GM06990 (cell line): ENCODE data around the gene HOXB3.
A peak's percentile ranks its signal among the peaks of the same experiment; 100 is the strongest.

Source experiments
- DNase-seq: peaks from one replicate; pipeline ENCODE4 v3.0.0-alpha.2; 2011; ENCODE audit not compliant: insufficient read length; ENCODE audit errors: extremely low read depth
- H3K27me3 ChIP-seq: replicated peaks from 2 replicates; pipeline ENCODE4 v1.6.0; 2011; ENCODE audit warnings: low read length; ENCODE audit not compliant: control insufficient read depth, insufficient read depth
- H3K36me3 ChIP-seq: 2 replicates; pipeline ENCODE4 v1.5.1; 2011; ENCODE audit warnings: low read length; ENCODE audit not compliant: control insufficient read depth, insufficient read depth
- H3K4me3 ChIP-seq: replicated peaks from 2 replicates; pipeline ENCODE4 v1.5.1; 2011; ENCODE audit warnings: low read depth, mild to moderate bottlenecking, control low read depth, low read length
- TF ChIP-seq, protein P1 (sequence below): IDR thresholded peaks from 2 replicates; pipeline ENCODE4 v1.5.1; 2011; ENCODE audit warnings: low read length, control low read depth, mild to moderate bottlenecking, inconsistent platforms; ENCODE audit not compliant: insufficient read depth, poor library complexity, severe bottlenecking

HOXB3 gene

DNA sequence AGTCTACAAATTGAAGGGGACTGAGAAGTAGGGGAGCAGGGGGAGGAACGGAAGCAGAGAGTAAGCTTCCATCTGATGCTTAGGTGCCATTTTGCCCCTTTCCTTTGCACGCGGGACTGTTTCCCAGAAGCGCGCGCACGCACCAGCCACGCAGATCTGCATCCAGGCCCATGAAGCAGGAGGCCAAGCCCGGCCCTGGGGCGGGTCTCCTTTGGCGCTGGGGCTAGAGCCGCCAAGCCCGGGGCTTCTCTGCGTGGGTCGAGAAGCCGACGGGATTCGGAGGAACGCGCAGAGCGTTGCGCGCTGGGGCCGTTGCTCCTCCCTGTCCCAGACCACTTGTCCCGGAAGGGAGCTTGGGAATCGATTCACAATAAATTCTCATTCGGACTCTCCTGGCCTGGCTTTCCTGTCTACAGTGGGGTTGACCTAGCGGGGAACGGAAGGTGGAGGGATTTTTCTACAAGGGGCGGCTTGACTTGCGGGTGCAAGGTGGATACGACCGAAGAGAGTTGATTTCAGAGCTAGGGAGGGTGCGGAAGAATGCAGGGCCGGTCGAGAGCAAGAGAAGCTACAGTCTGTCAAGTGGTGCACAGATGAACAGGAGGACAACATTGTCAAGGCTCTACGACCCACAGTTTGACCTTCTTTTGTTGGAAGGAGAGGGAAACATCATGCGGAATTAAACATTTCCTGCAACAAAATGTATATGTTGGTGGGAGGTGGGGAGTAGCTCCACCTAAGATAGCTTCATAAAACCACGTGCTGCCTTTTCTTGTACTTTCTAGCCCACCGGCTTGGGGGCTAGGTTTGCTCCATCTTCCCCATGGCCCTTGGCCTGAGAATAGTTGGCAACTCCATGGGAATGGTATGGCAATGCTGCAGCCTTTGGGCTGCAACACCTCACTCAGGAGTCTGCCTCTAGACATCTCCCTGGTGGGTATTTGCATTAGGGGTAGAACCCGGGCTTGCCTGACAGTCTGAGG lies 31.7 kb upstream of the HOXB3 start:
- Histone ChIP-seq H3K4me3 (no peak overlapping the region), H3K27me3 (peaks cover 9% of the 10 kb centered on the region), H3K36me3 (no peaks in the 10 kb centered on the region)
- TF ChIP-seq, protein P1, sequence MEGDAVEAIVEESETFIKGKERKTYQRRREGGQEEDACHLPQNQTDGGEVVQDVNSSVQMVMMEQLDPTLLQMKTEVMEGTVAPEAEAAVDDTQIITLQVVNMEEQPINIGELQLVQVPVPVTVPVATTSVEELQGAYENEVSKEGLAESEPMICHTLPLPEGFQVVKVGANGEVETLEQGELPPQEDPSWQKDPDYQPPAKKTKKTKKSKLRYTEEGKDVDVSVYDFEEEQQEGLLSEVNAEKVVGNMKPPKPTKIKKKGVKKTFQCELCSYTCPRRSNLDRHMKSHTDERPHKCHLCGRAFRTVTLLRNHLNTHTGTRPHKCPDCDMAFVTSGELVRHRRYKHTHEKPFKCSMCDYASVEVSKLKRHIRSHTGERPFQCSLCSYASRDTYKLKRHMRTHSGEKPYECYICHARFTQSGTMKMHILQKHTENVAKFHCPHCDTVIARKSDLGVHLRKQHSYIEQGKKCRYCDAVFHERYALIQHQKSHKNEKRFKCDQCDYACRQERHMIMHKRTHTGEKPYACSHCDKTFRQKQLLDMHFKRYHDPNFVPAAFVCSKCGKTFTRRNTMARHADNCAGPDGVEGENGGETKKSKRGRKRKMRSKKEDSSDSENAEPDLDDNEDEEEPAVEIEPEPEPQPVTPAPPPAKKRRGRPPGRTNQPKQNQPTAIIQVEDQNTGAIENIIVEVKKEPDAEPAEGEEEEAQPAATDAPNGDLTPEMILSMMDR: no peak
- DNase-seq: no peak

DNA sequence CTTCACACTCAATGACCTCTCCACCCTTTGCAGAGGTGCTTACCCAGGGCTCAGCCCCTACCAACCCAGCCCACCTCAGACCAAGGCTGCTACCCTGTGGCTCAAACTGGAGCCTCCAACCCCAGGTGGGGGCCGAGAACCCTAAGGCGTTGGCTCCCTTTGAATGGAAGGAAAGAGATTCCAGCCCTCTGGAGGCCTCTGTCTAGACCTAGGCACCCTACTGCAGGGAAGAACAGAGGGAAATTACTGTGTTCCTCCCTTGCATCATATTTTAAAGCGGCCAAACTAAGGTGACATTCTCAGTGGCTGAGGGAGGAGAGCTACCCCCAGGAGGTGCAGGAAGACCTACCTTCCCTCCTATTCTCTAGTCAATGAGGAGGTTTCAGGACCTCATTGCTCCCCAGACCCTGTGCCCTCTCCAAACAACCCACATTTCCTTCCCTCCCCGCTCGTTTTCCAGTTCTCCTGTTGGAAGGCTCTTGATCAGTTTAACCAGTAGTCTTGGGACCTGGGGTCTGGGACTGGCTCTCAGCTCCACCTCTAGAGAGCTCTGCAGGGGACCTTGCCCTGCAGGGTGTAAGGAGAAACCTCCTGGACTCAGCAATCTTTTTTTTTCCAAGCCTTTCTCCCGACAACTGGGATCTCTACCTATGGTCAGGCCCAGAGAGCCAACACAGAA lies 30.6 kb upstream of the HOXB3 start:
- TF ChIP-seq, protein P1: no peak
- Histone ChIP-seq H3K27me3 (peaks cover 12% of the 10 kb centered on the region), H3K4me3 (no peak overlapping the region), H3K36me3 (no peaks in the 10 kb centered on the region)
- DNase-seq: no peak

DNA sequence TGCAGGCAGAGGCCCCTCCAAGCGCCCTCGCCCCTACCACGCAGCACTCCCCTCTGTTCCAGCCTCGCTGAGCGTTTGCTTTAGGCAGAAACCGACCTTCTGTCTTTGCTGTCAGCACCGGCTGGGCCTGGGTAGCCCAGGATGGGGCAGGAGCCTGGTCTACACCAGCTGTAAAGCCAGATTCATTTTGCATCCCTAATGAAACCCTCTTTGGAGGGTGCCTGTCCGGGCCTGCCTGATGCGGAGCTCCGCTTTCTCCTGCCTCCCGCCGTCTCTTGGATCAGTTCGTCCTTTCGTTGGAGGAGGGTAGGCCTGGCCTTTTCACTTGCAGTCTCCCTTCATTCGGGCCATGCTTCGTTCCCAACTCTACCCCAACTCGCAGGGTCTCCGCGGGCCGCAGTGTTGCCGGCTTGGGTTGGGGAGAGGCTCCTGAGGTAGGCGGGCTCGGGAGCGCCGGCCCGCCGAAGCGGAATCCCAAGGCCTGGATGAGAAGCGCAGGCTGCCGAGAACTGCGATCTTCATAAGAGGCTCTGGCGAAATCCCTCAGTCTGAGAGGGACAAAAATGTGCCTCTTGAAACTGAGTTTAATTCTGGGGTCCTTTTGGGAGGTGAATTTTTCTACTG lies 29.9 kb upstream of the HOXB3 start:
- no peak for DNase-seq
- TF ChIP-seq, protein P1: no peak
- no peaks in the 10 kb centered on the region for H3K36me3 ChIP-seq
- peaks cover 12% of the 10 kb centered on the region for H3K27me3 ChIP-seq
- H3K4me3 ChIP-seq: no peak overlapping the region

DNA sequence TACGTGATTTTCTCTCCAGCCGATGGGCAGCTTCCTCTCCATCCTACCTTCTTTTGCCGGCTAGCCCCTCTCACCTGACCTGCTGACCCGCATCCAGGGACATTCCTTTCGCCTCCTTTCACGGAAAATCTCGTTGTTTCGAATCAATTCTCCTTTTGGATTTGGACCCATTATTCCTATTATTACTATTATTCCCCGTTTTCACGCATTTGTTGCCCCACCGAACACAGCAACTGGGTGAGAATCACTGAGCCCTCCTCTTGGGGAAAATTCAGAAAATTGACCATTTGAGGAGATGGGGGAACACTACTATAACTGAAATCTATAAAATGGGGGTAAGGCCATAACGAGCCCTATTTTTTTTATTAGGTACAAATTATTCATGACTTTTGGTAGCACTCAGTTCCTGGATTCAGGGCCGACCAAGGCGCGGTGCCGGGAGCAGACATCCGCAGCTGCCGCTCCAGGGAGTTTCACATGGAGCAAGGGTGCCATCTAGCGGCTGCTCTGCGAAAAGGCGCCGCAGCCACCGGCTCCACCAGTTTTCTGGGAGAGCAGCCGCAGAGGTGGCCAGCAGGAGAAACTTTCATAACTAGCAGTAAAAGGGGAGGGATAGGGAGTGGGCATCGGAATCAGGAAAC lies 28.3 kb upstream of the HOXB3 start:
- TF ChIP-seq, protein P1: peak; percentile 96
- no peak for DNase-seq
- H3K36me3 ChIP-seq: no peaks in the 10 kb centered on the region
- no peak overlapping the region for H3K4me3 ChIP-seq
- peaks cover 10% of the 10 kb centered on the region for H3K27me3 ChIP-seq

DNA sequence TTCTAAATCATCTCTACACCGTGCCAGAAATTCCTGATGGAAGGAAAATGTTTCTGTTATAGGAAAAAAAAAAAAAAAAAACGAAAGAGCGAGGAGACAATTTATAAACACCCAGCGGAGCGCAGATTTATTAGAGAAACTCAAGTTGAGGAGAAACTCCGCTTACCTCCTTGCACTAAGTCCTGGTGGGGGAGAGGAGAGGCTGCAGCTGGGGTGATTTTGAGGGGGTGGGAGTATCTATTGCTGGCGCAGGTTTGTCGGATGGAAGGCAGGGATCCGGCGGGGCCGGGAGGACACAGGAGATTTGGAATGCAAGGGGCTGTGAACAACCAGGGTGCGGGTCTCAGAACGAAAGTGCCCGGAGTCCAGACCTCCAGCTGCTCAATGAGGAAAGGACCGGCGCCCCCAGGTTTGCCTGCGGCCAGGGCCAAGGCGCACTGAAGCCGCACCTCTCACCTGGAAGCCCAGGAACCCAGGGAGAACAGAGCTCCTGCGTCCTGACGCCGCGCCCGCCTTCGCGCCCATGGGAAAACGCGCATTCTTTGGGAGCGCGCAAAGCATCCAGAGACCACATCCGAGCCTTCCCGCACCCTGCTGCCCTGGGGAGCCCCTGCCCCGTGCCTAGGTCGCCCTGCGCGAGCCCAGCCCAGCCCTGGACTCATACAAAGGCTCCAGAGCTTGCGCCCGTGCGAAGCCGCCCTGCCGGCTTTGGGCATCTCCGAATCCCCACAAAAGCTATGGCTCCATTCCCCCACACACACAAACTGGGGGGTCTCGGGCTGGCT lies 27.6 kb upstream of the HOXB3 start:
- Histone ChIP-seq H3K27me3 (peaks cover 8% of the 10 kb centered on the region), H3K4me3 (no peak overlapping the region), H3K36me3 (no peaks in the 10 kb centered on the region)
- DNase-seq: no peak
- TF ChIP-seq, protein P1: no peak
